Neural crest cell (in vitro differentiated cells): ENCODE data around the gene CFAP100. TPM values are rescaled to one million over a fixed set of nuclear protein-coding genes. Genes with fewer than 3 reads are reported as not detected.

Source experiments
- DNase-seq: peaks from one replicate; pipeline ENCODE4 v3.0.0; 2021; ENCODE audit warnings: low read depth, mixed read lengths, low spot score
- H3K27ac Mint-ChIP-seq: one replicate; pipeline ENCODE4 v1.8.0; 2021; ENCODE audit warnings: mild to moderate bottlenecking, mixed read lengths; ENCODE audit not compliant: unreplicated experiment
- H3K27me3 Mint-ChIP-seq: 2 replicates; pipeline ENCODE4 v1.8.0; 2021; ENCODE audit warnings: low read depth, mild to moderate bottlenecking, mixed read lengths
- H3K36me3 Mint-ChIP-seq: 2 replicates; pipeline ENCODE4 v1.8.0; 2021; ENCODE audit warnings: low read depth, mild to moderate bottlenecking, mixed read lengths
- H3K4me1 Mint-ChIP-seq: 2 replicates; pipeline ENCODE4 v1.8.0; 2021; ENCODE audit warnings: mixed read lengths
- H3K4me3 Mint-ChIP-seq: one replicate; pipeline ENCODE4 v1.8.0; 2021; ENCODE audit warnings: mild to moderate bottlenecking, mixed read lengths
- H3K9me3 Mint-ChIP-seq: 2 replicates; pipeline ENCODE4 v1.8.0; 2021; ENCODE audit warnings: mixed read lengths
- total RNA-seq: library from RNA; stranded (reverse); gene quantifications from 2 replicates; pipeline ENCODE4 v1.2.1, GENCODE V29; 2021
- TF ChIP-seq, protein P1 (sequence below): fragments of 200-600 bp; sonication (generic); conservative IDR thresholded peaks from 2 replicates; pipeline ENCODE4 v1.5.0; 2021; ENCODE audit warnings: antibody characterized with exemption, mild to moderate bottlenecking

The CFAP100 gene
- total RNA-seq, 1 donor from 2014 or later: 1.7 TPM

DNA sequence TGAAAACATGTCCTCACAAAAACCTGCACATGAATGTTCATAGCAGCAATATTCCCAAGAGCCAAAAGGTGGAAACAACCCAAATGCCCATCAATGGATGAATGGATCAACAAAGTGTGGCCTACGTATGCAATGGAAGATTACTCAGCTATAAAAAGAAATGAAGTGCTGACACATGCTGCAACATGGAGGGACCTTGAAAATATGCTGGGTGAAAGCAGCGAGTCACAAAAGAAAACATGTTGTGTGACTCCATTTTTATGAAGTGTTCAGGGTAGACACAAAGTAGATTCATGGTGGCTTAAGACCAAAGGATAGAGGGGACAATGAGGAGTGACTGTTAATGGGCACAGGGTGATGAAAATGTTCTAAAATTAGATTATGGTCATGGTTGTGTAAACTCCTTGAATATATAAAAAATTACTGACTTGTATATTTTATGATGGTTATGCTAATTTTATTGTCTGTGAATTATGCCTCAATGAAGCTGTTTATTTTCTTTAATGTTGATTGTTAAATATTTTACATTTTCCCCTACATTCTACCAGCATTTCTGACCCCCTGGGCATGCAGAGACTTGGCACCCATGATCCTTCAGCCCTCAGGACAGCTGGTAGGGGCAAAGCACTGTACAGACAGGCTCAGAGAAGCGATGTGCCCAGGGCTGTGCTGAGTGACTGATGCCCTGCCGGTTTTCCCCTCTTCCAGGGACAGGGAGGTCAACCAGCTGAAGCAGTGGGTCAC lies 37.8 kb downstream of the CFAP100 start:
- peaks cover 2% of the 10 kb centered on the region for H3K9me3 Mint-ChIP-seq
- H3K4me3 Mint-ChIP-seq: no peak overlapping the region
- peaks cover 7% of the 10 kb centered on the region for H3K4me1 Mint-ChIP-seq
- no peaks in the 10 kb centered on the region for H3K27me3 Mint-ChIP-seq
- no peak for DNase-seq
- TF ChIP-seq, protein P1, sequence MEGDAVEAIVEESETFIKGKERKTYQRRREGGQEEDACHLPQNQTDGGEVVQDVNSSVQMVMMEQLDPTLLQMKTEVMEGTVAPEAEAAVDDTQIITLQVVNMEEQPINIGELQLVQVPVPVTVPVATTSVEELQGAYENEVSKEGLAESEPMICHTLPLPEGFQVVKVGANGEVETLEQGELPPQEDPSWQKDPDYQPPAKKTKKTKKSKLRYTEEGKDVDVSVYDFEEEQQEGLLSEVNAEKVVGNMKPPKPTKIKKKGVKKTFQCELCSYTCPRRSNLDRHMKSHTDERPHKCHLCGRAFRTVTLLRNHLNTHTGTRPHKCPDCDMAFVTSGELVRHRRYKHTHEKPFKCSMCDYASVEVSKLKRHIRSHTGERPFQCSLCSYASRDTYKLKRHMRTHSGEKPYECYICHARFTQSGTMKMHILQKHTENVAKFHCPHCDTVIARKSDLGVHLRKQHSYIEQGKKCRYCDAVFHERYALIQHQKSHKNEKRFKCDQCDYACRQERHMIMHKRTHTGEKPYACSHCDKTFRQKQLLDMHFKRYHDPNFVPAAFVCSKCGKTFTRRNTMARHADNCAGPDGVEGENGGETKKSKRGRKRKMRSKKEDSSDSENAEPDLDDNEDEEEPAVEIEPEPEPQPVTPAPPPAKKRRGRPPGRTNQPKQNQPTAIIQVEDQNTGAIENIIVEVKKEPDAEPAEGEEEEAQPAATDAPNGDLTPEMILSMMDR: no peak
- no peak overlapping the region for H3K27ac Mint-ChIP-seq
- peaks cover 3% of the 10 kb centered on the region for H3K36me3 Mint-ChIP-seq

DNA sequence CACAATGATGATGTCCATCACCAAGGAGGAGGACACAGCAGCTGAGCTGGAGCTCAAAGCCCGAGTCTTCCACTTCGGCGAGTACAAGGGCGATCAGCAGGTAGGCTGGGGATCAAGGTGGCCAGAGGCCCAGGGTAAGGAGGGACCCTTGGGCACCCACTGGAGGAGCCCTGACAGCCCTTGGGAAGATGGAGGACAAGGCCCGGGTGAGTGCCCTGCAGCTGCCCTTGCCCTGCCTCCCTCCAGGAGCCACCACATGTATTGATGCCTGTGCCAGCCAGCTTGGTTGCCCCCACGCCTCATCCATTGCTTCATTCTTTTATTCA lies 38.4 kb downstream of the CFAP100 start:
- Mint-ChIP-seq H3K36me3 (peaks cover 3% of the 10 kb centered on the region), H3K9me3 (no peaks in the 10 kb centered on the region), H3K27me3 (no peaks in the 10 kb centered on the region), H3K4me3 (no peak overlapping the region), H3K4me1 (peaks cover 7% of the 10 kb centered on the region), H3K27ac (peak overlapping the region; percentile 86)
- TF ChIP-seq, protein P1: no peak
- no peak for DNase-seq

DNA sequence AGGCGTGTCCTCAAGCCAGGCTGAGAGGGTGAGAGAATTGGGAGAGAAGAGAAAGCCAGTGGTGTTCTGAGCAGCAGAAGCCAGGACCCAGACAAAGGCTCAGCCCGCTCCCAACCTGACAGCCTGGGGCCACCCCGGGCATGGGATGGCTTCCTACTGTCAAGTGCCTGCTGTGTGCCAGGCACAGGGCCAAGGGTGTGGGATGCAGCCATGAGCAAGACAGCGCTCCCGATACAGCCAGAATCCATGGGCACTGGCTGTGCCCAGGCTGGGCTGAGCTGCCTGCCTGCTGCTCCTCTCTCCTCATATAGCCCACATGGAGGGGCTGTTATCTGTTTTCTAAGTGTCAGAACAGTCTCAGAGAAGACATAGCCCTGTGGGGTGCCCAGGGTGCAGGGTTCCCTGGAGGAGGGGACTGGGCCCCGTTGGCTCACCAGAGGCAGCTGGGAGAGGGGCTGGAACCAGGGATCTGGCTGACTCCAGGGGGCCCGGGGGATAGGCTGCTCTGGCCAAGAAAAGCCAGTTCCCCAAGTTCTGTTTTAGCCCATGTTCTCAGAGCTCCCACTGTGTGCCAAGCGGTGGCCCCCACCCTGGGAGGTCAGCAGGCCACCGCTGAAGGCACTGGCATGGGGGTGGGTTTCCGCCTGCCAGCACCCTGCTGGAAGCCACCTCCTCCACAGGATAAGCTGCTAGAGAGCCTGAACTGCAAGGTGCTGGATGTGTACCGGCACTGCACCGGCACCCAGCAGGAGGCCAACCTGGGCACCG lies 39.0 kb downstream of the CFAP100 start:
- peaks cover 3% of the 10 kb centered on the region for H3K36me3 Mint-ChIP-seq
- H3K9me3 Mint-ChIP-seq: no peaks in the 10 kb centered on the region
- DNase-seq: no peak
- TF ChIP-seq, protein P1: no peak
- H3K27me3 Mint-ChIP-seq: no peaks in the 10 kb centered on the region
- H3K4me3 Mint-ChIP-seq: no peak overlapping the region
- peaks cover 7% of the 10 kb centered on the region for H3K4me1 Mint-ChIP-seq
- H3K27ac Mint-ChIP-seq: peak overlapping the region; percentile 83

DNA sequence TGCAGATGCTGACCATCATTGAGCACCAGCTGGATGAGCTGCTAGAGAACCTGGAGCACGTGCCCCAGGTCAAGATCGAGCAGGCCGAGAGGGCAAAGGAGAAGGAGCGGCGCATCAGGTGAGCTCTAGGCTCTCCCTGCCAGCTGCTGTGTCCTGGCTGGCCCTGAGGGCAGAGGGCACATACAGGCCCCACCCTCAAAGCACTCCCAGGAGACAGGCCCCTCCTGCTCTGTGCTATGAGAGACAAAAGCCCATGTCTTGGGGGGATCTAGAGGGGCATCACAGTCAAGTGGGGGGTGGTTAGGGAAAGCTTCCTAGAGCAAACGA lies 39.5 kb downstream of the CFAP100 start:
- Mint-ChIP-seq H3K4me3 (no peak overlapping the region), H3K36me3 (peaks cover 3% of the 10 kb centered on the region), H3K27ac (peak overlapping the region; percentile 83), H3K9me3 (no peaks in the 10 kb centered on the region), H3K4me1 (peaks cover 7% of the 10 kb centered on the region), H3K27me3 (no peaks in the 10 kb centered on the region)
- no peak for DNase-seq
- TF ChIP-seq, protein P1: no peak

DNA sequence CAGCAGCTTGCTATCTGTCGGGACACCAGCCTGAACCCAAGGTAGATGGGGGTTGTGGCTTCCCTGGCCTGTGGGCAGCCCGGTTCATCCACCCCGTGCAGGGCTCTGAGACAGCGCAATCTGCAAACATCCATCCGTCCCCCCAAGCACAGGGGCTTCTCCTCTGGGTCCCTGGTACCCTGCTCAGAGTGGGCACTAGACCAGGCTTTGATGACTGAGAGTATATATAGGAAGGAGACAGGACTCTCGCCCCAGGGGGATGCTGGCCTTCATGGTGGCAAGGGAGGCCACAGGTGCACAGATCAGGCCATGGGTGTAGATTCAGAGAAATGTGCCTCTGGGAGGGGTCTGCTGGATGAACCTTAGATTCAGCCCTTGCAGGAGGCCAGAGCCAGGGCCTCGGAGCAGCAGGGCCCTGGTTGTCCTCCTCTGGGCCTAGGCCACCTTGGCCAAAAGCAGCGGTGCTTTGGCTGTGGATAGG lies 40.3 kb downstream of the CFAP100 start:
- Mint-ChIP-seq H3K27ac (no peak overlapping the region), H3K4me1 (peaks cover 7% of the 10 kb centered on the region), H3K4me3 (no peak overlapping the region), H3K27me3 (no peaks in the 10 kb centered on the region), H3K36me3 (peaks cover 3% of the 10 kb centered on the region), H3K9me3 (no peaks in the 10 kb centered on the region)
- DNase-seq: no peak
- TF ChIP-seq, protein P1: no peak
